ENCODE data around the gene CDK8.

DNA sequence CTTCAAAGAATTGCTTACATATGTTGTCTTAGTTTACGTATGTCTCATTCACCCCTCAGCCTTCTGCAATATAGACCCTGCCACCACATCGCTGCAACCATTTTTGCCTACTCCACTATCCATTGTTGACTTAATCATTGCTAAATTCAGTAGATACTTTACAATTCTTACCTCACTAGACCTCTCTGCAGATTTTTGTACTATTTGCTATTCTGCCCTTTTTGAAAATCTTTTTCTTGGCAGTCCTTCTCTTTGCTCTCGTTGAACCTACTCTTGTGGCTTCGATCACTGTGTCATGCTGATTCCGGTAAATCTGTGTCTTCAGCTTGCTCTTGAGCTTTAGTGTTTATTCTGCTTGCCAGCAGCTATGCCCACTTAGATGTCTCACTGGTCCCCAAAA is 81.2 kb downstream of the CDK8 start:
- TF ChIP-seq, protein P1, sequence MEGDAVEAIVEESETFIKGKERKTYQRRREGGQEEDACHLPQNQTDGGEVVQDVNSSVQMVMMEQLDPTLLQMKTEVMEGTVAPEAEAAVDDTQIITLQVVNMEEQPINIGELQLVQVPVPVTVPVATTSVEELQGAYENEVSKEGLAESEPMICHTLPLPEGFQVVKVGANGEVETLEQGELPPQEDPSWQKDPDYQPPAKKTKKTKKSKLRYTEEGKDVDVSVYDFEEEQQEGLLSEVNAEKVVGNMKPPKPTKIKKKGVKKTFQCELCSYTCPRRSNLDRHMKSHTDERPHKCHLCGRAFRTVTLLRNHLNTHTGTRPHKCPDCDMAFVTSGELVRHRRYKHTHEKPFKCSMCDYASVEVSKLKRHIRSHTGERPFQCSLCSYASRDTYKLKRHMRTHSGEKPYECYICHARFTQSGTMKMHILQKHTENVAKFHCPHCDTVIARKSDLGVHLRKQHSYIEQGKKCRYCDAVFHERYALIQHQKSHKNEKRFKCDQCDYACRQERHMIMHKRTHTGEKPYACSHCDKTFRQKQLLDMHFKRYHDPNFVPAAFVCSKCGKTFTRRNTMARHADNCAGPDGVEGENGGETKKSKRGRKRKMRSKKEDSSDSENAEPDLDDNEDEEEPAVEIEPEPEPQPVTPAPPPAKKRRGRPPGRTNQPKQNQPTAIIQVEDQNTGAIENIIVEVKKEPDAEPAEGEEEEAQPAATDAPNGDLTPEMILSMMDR (IDR thresholded peaks at IDR 0.05; ENCODE audit: low read depth, low read length, poor library complexity, severe bottlenecking) = no peak
- no peak for TF ChIP-seq EZH2phosphoT487 (IDR thresholded peaks at IDR 0.05; ENCODE audit: borderline replicate concordance, low read length)
